ENCODE measurements around the gene TNFRSF6B. TPM values are rescaled to one million over a fixed set of nuclear protein-coding genes. Genes with fewer than 3 reads are reported as not detected.

TNFRSF6B gene
- total RNA-seq, 1 experiment from 2014 or later, result not detected

- no TSS peak for BruUV-seq (replicated peaks)
- peak; percentile 67 to 91 for DNase-seq
- peak within 1 kb of the TSS; percentile 97 for H3K4me2 ChIP-seq
- intact Hi-C loops (cut with micrococcal nuclease; ENCODE audit: unreplicated experiment), result loop anchor here (1.0 to 5.0 kb wide), 5 partner anchors 23 to 265 kb away; partner anchors contain the start of gene UCKL1
- peaks cover 41% of the 10 kb centered on the region for H3K36me3 ChIP-seq (ENCODE audit: low read depth)
- H3K9me2 ChIP-seq (ENCODE audit: insufficient read depth), result no peaks in the 10 kb centered on the region
- ChIA-PET POLR2A (ENCODE audit: unreplicated experiment) (interaction anchor here (0.5 to 1.4 kb wide), 10 partner anchors 9 to 488 kb away, joined by 3 to 11 read pairs (median 6); partner anchors contain the start of genes TPD52L2 and UCKL1), CTCF (interaction anchor here (0.7 to 1.2 kb wide), 3 partner anchors 38 to 188 kb away, joined by 3 to 6 read pairs (median 3); partner anchors contain the start of gene TPD52L2)
- H3F3A ChIP-seq (ENCODE audit: insufficient read depth, low read depth), result peaks cover 9% of the 10 kb centered on the region; the same call in 1 of the 2 replicates
- H3K79me2 ChIP-seq (ENCODE audit: low read depth), result peaks cover 74% of the 10 kb centered on the region
- H3K4me3 ChIP-seq, result peak within 1 kb of the TSS; percentile 96
- H4K20me1 ChIP-seq (ENCODE audit: insufficient read depth), result peaks cover 12% of the 10 kb centered on the region; the same call in 1 of the 2 replicates
- H3K27me3 ChIP-seq (ENCODE audit: insufficient read depth, low read depth), result no peaks in the 10 kb centered on the region
- H2AFZ ChIP-seq, result peak within 1 kb of the TSS; percentile 85
- H3K27ac ChIP-seq, result peak within 1 kb of the TSS; percentile 37
- H3K9me3 ChIP-seq (ENCODE audit: insufficient read depth, low read depth), result no peaks in the 10 kb centered on the region
- TF ChIP-seq EZH2 (IDR thresholded peaks at IDR 0.05; ENCODE audit: low read depth), result no peak
- TF ChIP-seq, protein P1, sequence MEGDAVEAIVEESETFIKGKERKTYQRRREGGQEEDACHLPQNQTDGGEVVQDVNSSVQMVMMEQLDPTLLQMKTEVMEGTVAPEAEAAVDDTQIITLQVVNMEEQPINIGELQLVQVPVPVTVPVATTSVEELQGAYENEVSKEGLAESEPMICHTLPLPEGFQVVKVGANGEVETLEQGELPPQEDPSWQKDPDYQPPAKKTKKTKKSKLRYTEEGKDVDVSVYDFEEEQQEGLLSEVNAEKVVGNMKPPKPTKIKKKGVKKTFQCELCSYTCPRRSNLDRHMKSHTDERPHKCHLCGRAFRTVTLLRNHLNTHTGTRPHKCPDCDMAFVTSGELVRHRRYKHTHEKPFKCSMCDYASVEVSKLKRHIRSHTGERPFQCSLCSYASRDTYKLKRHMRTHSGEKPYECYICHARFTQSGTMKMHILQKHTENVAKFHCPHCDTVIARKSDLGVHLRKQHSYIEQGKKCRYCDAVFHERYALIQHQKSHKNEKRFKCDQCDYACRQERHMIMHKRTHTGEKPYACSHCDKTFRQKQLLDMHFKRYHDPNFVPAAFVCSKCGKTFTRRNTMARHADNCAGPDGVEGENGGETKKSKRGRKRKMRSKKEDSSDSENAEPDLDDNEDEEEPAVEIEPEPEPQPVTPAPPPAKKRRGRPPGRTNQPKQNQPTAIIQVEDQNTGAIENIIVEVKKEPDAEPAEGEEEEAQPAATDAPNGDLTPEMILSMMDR (conservative IDR thresholded peaks at IDR 0.05), result no peak
- peaks cover 18% of the 10 kb centered on the region for H3K4me1 ChIP-seq (replicated peaks; ENCODE audit: insufficient read depth)
Observed at GRCh38 chr20:63707558-63708300, 11.3 kb downstream of the TNFRSF6B start, which contains the start of the genes ARFRP1 and ZGPAT. Gene ARFRP1 (minus strand): TSS chr20:63707976. CDS start chr20:63707091, 885 bp downstream. Gene ZGPAT (plus strand): TSS chr20:63708039. CDS start chr20:63708581, 542 bp downstream.

GRCh38 chr20:63708301-63709148, 12.1 kb downstream of the TNFRSF6B start:
- BruUV-seq (replicated peaks), result no TSS peak
- Histone ChIP-seq H3K27me3 (ENCODE audit: insufficient read depth, low read depth) (no peaks in the 10 kb centered on the region), H3K9me2 (ENCODE audit: insufficient read depth) (no peaks in the 10 kb centered on the region), H3K27ac (no peak overlapping the region), H3F3A (ENCODE audit: insufficient read depth, low read depth) (peaks cover under 1% of the 10 kb centered on the region; the same call in 1 of the 2 replicates), H3K4me2 (peak overlapping the region; percentile 97), H2AFZ (peak overlapping the region; percentile 31; the same call in 1 of the 2 replicates), H4K20me1 (ENCODE audit: insufficient read depth) (peaks cover 17% of the 10 kb centered on the region; the same call in 1 of the 2 replicates), H3K4me1 (replicated peaks; ENCODE audit: insufficient read depth) (peaks cover 18% of the 10 kb centered on the region), H3K9me3 (ENCODE audit: insufficient read depth, low read depth) (no peaks in the 10 kb centered on the region), H3K4me3 (peak overlapping the region; percentile 96), H3K36me3 (ENCODE audit: low read depth) (peaks cover 47% of the 10 kb centered on the region), H3K79me2 (ENCODE audit: low read depth) (peaks cover 82% of the 10 kb centered on the region)
- POLR2A ChIA-PET (ENCODE audit: unreplicated experiment), result interaction anchor here (0.5 to 1.4 kb wide), 9 partner anchors 10 to 488 kb away, joined by 3 to 11 read pairs (median 7); partner anchors contain the start of genes TPD52L2 and UCKL1
- TF ChIP-seq, protein P1 (conservative IDR thresholded peaks at IDR 0.05), result no peak
- no peak for TF ChIP-seq EZH2 (IDR thresholded peaks at IDR 0.05; ENCODE audit: low read depth)
- CTCF ChIA-PET, result interaction anchor here (0.6 to 1.2 kb wide), 2 partner anchors 30 to 157 kb away, joined by 3 to 6 read pairs; partner anchors contain the start of gene TPD52L2
- intact Hi-C loops (cut with micrococcal nuclease; ENCODE audit: unreplicated experiment), result loop anchor here (5.0 kb wide), 1 partner anchor 264 kb away; no protein-coding TSS in a partner anchor
- DNase-seq, result peak in 1 of 2 experiments; percentile 33

Measured in PC-9 (cell line).